Brain pericyte (primary cell): ENCODE results near the gene ADAMTS10.
"Not testable (repeated sequence)": the region's sequence is repeated elsewhere in the genome, so short reads cannot be mapped to it uniquely, and the experiment has no call there.

Experiments used
- DNase-seq: peaks from one replicate; pipeline ENCODE4 v3.0.0-alpha.2; 2012; ENCODE audit warnings: low read depth, low spot score

The ADAMTS10 gene

DNA sequence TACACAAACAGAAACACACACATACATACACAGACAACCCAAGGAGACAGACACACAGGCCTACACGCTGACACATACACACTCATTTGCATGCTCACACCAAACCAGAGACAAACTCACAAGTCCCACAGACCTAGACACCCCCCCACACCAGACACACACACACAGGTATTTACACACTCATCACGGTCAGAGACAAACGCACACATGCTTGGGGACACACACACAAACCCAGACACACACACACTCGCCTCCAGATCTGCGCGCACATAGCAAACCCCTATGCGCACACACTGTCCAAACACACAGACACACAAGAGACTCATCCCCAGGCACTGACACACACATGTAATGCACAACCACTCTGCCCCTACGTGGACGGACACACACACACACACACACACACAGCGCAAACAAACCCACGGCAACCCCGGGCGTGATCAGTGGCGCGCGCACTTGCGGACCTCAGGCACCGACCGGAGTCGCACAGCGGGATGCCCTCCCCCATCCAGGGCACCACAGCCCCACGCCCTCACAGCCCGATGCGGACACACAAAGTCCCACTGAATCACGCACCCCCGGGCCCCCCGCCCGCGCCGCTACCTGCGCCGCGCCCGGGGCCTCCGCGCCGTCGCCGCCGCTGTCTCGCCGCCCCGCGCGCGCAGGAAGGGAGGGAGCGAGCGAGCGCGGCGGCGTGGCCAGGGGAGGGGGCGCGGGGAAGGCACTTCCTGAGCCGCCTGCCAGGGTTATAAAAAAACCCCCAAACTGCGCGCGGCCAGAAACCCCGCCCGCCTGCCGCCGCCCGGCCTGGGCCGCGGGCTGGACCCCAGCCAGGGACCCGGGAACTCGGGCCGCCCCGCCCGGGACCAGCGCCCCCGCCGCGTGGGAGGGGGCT lies at the start of gene ADAMTS10:
Gene ADAMTS10, minus strand, starts transcription at position 675 of the 895 bp plus-strand sequence. CDS start 5,005 bp downstream, outside the sequence.
- DNase-seq = peak; percentile 51

DNA sequence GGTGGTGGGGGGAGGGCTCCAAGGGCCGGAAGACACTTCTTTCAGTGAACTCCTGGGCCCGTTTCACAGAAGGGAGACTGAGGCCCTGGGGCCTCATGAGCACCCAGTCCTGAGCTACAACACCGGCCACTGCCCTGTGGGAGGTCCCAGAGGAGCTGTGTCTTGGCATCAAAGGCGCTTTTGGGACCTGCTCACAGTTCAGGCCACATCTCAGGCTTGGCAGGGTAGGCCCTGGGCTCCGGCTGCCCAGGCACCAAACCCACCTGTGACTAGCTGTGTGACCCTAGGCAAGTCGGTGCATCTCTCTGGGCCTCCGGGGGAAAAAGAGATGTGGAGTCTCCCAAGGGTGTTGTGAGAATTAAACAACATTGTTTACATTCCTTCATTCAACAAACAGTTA lies 49.4 kb upstream of the ADAMTS10 start:
- DNase-seq = no peak

DNA sequence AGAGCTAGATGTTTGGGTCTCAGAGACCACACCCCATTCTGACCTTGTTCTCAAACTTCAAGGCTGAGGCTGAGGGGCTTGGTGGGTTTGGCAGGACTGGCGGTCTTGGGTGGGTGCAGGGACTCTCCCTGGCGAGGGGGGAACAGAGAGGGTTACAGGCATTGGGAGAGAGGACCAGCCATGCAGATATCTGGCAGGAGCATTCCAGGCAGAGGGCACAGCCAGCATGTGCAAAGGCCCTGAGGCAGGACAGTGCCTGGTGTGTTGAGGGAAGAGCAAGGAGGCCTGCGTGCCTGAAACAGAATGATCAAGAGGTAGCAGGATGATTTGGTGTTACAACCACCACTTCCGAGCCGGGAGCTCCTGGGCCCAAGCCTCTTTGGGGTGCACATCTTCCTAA lies 47.4 kb upstream of the ADAMTS10 start:
- DNase-seq = no peak

DNA sequence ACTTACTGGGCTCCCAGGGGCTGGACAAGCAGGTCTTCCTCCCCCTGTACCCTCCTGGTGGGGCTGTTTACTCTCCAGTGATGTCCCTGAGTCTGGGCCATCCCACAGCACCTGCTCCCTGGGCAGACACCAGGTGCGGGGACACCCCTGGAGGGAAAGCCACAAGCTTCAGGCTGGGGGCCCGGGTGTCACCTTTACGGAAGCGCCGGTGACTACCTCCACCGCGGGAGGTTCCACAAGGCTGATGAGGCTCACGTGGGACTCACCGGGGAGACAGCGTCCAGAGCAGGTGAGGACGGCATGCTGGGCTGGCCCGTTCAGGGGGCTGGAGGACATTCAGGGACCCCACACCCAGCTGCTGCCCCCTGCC lies 44.8 kb upstream of the ADAMTS10 start:
- DNase-seq = no peak

DNA sequence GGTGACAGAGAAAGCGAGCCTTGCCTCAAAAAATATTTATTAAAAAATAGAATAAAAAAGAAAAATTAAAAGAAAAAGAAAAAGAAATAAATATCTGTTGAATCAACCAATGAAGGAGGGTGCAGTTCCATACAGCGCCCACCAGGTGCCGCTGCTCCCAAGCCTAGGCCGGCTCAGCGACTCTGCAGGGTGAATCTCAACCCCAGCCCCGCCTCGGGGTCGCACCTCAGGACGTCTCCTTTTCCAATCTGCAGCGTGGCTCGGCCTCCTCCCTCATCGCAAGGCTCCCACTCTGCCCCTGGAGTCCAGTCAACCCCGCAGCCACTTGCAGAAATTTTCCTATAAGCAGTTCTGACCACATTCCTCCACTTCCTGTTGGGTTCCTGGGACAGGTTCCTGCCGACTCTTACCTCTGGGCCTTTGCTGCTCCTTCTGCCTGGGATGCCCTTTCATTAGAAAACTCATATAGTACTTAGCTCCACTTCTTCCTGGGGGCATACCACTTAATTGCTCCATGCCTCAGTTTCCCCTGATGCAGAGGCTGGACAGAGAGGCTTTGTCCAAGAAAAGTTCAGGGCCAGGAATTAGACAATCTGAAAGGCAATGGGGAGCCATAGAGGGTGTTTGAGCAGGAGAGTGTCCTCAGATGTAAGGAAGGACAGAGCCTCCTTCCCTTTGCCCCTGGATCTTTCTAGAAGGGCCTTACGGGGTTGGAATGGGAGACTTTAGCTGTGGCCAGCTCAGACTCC lies 44.2 kb upstream of the ADAMTS10 start:
- DNase-seq = no peak

DNA sequence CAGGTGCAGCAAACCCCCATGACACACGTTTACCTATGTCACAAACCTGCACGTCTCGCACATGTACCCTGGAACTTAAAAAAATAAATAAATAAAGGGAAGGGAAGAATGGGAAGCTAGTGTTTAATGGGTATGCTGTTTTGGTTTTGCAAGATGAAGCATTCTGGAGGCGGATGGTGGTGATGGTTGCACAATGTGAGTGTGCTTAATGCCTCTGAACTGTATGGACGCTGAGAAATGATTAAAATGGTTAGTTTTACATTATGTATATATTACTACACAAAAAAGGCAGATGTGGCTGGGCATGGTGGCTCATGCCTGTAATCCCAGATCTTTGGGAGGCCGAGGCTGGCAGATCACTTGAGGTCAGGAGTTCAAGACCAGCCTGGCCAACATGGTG lies 37.7 kb upstream of the ADAMTS10 start:
- DNase-seq = no peak

DNA sequence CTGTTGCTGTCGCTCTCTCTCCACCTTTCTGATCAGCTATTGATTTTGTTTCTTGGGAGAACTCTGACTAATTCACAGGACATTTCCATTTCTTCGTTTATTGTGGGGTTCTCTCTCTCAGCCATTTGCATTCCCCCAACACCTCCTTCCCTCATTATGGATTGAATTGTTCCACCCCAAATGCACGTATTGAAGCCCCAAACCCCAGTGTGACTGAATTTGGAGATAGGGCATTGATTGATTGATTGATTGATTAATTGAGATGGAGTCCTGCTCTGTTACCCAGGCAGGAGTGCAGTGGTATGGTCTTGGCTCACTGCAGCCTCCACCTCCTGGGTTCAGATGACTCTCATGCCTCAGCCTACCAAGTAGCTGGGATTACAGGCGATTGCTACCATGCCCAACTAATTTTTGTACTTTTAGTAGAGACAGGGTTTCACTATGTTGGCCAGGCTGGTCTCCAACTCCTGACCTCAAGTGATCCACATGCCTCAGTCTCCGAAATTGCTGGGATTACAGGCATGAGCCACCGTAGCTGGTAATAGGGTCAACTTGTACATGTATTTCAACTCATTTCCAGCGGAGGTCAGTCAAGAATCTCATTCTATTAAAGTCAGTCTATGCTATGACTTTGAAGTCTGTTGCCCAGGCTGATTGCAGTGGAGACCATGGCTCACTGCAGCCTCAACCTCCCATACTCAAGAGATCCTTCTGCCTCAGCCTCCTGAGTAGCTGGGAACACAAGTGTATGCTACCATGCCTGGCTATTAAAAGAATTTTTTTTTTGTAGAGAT lies 33.5 kb upstream of the ADAMTS10 start:
- no peak for DNase-seq

DNA sequence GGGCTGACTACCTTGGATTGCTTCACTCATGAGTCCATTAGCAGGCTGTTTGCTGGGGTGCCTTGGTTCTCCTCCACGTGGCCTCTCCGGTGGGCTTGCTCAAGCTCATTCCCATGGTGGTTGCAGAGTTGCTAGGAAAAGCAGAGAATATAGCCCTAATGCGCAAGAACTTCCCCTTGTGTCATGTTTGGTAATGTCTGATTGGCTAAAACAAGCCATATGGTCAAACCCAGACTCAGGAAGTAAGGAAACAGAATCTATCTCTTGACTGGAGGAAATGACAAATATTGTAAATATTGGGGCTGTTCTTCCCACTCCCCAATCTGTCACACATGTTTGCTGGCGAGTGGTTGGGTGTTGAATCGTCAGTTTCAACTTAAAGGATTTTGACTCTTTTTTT lies 32.0 kb upstream of the ADAMTS10 start:
- DNase-seq = no peak

DNA sequence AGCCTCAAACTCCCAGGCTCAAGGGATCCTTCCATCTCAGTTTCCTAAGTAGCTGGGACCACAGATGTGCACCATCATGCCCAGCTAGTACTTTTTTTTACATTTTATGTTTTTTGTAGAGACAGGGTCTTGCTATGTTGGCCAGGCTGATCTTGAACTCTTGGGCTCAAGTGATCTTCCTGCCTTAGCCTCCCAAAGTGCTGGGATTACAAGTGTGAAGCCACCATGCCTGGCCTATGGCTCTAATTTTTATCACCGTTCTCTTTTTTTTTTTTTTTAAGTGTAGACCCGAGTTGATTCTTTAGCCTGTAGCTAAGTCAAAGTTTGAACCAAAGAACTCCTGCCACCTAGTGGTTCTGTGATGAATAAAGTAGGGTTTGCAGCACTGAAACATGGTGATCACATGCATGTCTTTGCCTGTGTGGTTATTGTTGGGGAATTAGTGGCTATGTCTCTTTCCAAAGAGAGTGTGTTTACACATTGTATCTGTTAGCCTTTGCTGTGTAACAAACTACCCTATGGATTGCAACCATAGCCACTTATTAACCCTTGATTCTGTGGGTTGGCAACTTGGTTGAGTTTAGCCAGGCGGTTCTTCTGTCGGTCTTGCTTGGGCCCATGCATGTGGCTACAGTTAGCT lies 31.5 kb upstream of the ADAMTS10 start:
- no peak for DNase-seq

DNA sequence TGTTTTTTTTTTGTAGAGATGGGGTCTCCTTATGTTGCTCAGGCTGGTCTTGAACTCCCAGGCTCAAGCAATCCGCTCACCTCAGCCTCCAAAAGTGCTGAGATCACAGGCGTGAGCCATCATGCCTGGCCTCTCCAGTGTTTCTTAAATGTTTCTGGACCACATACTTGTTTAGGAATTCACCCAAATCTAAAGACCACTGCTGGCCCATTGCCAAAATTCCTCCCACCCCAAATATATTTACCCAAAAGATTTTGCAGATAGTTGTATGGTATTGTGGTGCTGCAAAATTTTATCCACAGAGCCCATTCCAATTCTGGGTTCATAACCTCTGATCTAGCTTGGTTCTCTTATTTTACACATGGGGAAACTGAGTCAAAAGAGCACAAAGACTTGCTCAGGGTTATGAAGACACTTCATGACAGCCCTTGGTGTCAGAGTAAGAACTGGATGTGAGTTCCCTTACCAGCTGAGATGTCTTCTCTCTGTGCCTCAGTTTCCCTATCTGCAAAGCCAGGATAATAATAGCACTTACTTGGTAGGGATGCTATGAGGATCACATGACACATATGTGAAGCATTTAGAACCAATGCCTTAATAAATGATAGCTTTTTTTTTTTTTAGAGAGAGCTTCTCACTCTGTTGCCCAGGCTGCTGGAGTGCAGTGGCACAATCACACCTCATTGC lies 30.8 kb upstream of the ADAMTS10 start:
- no peak for DNase-seq

DNA sequence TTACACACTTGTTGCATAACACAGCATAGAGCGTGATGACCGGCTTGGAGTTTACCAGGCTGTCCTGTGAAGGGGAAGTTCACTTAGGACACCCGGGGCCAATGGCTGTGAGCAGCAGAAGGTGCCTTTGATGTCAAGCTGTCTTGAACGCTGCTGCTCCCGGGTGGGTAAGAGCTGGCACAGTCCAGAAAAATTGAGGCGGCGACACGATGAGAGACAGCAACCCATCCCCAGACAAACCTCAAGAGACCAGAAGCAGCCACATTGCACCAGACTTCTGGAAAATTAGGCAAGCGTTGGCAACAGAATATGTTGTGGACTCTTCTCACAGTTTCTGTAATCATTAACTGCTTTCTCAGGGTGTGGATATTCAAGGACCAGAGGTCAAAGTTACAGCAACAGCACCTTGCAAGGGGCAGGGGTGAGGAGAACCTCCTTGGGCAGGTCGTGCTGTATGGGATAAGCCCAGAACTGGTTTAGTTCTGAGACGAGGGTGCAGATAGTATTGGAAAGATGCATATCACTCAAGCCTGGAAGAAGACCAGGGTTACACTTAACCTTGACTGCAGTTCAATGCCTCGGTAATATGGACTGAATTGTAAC lies 30.0 kb upstream of the ADAMTS10 start:
- DNase-seq = no peak

DNA sequence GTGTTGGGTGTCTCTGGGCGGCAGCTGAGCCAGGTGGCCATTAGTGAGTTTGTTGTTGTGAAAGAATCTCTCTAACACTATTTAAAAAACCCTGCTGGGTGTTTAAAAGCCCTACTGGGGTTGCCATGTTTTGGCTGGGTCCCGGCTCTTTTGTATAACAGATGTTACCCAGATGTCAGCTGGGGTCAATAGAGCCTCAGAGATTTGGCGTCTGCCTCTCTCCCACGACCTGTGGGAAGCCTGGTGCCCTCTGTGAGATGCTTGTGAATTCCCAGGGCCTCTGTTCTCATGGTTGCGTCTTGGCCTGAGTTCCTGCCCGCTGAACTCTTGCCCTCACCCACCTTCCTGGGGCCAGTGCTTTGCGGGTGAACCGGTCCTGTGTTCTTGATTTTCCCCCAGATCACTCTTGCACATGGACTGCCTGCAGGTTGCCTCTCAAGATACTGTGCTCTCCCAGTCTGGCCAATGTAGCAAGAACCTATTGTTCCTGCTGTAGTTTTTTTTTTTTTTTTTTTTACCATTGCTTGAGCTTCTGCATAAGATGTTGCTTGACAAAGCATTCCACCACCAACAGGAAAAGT lies 29.4 kb upstream of the ADAMTS10 start:
- DNase-seq = peak; percentile 91

DNA sequence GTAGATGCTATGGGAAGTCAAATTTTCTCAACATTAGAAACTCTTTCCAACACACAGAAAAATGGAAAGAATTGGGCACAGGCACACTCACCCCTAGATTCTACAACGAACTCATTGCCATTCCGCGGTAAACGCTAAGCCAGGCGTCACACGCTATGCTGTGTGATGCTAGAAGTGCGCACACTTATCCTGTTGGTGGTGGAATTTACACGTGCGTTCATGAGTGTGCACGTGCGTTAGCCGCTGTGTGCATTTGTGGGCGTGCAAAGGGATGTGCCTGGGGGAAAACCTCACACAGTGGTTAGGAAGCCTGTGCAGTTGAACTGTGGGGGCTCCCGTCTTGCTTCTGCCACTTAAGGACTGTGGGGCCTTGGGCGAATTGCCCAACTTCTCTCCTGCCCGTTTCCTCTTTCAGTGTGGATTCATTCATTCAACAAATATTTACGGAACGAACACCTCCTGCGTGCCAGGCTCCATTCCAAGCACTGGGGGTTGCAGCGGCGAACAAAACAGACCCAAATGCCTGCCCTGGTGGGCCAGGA lies 27.6 kb upstream of the ADAMTS10 start:
- peak; percentile 50 for DNase-seq

DNA sequence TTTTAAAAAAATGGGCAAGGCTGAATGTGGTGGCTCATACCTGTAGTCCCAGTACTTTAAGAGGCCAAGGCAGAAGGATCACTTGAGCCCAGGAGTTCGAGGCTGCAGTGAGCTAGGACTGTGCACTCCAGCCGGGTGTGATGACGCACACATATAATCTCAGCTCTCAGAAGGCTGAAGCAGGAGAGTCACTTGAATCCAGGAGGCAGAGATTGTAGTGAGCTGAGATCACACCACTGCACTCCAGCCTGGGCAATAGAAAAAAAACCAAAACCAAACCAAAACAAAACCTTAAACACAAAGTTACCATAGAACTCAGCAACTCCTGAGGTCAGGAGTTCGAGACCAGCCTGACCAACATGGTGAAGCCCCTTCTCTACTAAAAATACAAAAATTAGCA lies 26.6 kb upstream of the ADAMTS10 start:
- DNase-seq = not testable (repeated sequence)

DNA sequence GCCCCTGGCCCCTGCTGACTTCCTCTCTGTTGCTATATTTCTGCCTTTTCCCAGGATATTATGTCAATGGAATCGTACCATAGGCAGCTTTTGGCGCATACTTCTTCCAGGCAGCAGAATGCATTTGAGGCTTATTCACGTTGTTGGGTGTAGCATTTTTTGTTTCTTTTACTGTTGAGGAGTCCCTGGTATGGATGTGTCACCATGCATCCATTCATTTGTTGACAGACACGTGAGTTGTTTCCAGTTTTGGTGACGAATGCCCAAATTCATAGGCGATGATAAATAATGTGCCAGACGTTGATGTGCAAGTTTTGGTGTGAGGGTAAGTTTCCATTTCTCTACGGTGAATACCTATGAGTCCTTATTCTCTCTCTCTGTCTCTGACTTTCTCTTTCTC lies 24.9 kb upstream of the ADAMTS10 start:
- no peak for DNase-seq

DNA sequence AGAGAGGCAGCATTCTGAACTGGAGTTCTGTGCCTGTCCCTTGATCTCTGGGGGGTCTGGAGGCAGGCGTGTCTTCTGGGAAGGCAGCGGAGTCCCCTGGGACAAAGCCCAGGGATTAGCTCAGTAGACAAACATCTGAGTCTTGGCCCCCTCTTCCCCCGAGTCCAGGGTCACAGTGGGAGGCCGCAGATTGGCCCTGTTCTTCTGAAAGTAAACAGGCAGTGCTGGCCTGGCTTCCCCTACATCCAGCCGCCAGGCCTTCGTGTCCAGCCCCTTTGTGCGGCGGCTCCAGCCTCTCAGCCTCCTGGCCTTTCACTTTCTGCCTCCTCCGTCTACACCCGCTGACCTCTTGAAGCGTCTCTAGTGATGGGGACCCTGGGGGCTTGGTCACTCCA lies 20.9 kb upstream of the ADAMTS10 start:
- DNase-seq = peak; percentile 93

DNA sequence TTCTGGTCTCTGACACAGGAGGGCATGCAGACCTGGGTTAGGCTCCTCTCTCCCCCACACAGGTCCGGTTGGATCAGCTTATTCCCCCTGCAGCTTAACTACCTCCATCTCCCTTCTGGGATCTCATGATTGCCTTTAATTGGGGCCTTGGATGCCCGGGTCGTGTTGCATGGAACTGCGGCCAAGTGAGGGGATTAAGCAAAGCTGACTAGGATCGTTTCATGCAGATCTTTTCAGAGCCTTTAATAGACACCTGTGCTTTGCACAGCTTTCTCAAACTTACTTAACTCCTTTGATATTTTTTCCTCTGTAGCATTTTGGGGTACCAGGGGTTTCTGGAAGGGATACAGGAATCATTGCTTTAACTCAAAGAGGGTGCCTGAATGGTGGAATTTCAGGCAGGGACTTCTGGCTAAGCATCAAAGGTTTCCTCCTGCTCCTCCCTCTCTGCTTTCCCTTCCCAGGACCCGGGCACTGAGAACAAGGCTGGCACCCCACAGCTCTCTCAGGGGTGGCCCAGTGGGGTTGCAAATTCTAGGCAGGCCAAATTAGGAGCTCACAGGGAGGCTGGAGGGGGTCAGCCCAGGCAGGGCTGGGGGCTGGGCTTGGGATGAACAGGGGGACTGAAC lies 20.4 kb upstream of the ADAMTS10 start:
- DNase-seq = no peak

DNA sequence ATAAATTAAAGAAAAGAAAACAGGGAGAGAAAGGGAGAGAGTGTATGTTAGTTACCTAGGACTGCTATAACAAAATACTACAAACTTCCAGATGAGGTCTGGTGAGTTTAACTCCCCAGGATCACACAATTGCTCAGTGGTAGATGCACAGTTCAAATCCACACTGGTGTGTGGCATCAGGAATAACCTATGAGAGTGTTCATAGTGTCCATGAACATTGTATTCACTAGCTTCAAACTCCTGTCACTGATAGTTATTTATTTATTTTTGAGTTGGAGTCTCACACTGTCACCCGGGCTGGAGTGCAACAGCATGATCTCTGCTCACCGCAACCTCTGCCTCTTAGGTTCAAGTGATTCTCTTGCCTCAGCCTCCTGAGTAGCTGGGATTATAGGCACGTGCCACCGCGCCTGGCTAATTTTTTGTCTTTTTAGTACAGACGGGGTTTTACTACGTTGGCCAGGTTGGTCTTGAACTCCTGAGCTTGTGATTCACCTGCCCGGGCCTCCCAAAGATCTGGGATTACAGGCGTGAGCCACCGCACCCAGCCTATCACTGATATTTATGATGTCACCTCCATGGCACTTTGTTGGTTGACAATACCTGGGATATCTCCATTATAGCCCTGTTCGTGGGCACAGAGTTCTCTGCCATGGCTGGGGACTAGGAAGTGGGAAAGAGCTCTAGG lies 19.6 kb upstream of the ADAMTS10 start, which contains the start of gene NFILZ:
Gene NFILZ, plus strand, starts transcription at position 638 of the 688 bp plus-strand sequence. CDS start 46,133 bp downstream, outside the sequence.
- no peak for DNase-seq

DNA sequence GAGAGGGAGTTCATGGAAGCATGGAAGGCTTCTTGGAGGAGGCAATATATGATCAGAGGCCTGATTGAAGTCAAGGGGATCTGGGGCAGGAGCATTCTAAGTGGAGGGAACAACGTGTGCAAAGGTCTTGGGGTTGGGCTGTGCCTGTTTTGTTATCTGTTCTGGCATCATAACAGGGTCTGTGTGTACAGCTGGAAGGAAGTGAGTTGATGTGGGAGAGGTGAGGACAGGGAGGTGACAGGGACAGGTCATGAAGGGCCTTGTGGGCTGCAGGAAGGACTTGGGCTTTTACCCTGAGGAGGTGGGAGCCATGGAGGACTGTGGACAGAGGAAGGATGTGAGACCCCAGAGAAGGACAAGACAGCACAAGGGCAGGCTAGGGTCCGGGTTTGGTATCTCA lies 18.7 kb upstream of the ADAMTS10 start:
- DNase-seq = no peak
